Fibroblast of skin of right biceps (primary cell): ENCODE data around the gene TTC7B.
A peak's percentile ranks its signal among the peaks of the same experiment; 100 is the strongest.

Experiments used
- DNase-seq: peaks from one replicate; pipeline ENCODE4 v3.0.0-alpha.2; 2013

TTC7B gene

DNA sequence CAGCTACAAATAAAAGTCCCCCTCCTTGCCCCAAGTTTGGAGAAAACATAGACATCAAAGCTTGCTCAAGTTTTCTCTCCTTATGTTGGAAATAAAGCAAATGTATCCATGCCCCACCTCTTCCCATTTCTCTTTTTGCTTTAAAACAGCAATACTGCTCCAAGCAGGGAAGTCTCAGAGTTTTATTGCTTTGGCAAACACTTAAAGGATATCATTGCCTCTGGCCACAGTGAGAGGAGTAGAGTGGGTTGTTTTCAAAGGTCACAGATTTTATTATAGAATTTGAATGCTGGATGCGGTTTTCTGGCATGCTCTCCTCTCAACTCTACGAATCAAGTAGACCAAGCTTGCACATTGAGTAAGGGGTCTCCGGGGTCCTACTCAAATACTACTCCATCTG, 149.7 kb downstream of the TTC7B start:
- DNase-seq, result no peak

DNA sequence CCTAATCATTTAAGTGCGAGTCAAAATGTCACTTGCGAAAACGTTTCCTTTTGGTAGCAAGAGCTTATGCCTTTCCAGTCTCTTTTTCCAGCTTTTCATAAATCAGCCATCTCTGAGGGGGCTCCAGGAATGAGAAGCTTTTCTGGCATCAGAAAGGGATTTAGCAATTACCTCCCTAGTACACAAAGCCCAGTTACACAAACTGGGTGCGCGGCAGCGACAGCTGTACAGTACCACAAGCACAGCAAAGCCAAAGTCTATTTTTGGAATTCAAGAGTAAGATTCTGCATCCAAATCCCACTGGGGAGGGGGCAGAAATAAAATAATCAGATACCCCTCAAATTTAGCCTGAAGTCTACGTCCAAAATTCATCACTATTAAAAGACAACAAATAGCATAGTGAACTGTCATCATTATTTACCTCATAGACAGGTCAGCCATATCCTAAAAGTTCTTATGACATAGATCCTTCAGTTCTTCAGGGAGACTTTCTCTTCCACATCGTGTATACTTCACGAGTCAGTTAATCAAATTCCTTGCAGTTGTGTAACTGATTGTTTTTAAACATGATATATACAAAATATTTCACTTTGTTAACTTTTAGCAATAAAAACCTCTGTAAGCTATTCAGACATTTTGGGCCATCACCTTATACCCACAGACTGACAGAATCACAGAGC, 150.8 kb downstream of the TTC7B start:
- DNase-seq, result no peak

DNA sequence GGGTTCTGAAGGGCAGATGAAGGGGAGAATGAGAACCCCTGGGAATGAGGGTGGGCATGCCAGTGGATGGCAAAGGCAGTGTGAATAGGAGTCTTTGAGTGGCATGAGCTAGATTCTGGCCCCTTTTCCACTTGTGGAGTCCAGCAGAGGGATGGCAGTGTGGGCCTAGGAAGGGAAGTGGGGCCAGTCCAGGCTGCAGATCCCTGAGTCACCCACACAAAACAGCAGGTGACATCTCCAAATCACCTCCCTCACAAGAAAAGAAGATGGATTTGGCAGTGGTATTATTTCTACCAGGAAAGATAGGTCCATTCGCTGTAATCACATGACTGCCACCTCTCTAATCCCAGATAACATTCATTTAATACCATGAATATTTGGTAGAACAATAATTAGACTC, 151.3 kb downstream of the TTC7B start:
- no peak for DNase-seq

DNA sequence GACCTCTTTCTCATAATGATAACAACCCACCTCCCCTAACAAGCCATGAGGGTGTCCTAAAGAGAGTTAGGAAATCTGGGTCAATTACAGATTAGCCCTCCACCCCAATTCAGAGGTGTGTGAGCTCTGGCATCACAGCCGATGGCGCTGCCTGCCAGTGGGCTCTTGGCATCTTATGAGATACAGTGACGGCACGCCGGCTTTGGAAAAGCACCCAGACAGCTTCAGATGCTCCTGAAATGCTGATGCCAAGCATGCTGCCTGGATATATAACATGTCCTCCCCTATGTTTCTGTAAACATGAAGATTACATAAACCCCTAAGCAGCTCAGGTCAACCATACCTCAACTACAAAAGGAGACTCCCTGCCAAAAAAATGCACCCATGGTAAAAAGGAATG, 152.6 kb downstream of the TTC7B start:
- no peak for DNase-seq

DNA sequence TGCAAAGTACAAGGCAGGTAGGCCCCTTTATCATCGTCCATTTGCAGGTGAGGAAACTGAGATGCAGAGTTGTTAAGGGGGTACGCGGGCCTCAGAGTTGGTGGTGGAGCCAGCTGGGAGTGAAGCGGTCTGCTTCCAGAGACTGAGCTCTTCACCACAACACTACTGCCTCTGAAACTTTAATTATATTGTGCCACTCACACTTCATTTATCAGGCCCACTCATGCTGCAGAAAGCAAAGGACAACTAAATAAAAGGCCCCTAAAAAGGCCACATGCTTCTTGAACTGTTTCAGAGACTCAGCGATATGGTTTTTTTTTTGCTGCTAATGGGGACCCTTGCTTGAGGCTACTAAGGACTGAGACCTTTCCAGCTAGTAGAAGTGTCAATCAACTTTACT, 153.1 kb downstream of the TTC7B start:
- DNase-seq, result no peak

DNA sequence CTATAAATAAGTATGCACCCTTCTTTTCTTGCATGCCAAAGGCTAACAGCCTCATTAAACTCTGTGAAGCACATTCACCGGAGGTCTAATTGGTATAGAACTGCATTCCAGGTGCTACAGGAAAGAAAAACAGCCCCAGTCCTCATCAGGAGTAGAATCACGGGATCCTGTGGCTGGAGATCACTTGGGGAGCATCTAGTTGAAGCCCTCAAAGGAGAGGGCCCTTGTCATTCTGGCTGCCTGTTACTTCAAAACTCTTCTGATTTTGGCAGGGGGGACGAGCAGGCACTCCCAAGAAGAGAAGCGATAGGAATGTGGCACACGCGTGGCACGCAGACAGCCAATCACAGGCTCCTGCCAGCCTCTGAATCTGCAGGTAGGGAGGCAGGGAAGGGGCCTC, 154.4 kb downstream of the TTC7B start:
- DNase-seq, result no peak

DNA sequence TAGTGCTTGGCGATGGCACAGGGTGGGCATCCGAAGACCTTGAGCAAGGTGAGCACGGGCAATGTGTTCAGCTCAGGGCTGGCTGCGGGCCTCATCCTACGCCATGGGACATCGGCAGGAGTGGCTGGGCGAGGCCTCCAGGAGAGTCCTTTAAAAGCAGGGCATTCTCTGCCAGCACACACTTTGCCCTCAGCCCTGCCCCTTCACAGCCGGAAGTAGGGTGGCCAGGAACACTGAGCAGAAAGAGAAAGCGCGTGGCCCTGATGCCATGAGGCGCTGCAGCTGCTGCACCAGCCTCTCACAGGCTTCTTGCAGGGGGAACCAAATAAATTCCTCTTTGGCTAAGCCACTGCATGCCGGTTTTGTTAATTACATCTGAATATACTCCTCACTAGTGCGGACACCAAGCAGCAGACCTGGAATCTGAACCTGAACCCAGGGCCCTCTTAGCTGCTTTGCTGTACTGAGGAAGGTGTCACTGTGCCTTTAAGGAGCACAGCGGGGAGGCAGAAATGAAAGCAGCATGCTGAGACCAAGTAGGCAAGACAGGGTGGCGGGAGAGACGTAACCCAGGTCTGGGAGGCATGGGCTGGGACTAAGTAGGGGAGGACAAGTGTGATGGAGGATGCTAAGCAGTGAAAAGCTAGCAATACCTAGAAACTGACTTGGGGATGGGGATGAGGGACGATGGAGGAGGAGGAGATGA, 155.2 kb downstream of the TTC7B start:
- no peak for DNase-seq

DNA sequence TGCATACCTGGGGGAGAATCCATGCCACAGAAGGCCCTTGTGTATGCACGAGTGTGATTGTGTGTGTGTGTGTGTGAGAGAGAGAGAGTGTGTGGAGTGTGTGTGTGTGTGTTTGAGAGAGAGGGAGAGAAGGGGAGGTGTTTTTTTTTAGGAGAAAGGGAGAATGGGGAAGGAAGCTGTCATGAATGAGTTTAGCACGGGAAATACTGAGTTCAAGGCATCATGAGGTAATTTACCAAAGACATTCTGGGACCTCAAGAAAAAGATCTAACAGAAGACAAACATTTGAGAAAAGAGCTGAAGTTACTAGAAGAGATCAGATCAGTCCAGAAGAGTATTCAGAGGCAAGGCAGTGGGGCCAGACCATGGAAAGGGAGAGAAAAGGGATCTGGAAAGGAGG, 157.1 kb downstream of the TTC7B start:
- no peak for DNase-seq

DNA sequence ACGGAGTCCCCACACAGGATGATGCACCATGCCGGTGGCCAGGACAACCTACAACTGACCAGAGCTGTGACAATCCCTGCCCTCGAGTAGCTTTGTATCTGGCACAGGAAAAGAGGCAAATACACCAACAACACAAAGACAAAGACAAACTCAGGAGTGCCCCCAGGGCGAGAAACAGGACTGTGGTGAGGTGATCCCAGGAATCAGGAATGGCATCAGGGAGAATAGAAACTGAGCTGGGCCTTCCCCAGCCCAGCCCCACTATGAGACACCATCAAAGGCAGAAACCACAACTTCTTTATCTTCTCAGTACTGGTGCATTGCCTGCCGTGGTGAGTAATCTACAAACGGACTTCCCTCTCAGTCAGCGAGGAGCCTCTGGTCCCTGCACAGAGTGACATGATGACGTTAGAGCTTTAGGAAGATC, 157.7 kb downstream of the TTC7B start:
- DNase-seq, result peak; percentile 66

DNA sequence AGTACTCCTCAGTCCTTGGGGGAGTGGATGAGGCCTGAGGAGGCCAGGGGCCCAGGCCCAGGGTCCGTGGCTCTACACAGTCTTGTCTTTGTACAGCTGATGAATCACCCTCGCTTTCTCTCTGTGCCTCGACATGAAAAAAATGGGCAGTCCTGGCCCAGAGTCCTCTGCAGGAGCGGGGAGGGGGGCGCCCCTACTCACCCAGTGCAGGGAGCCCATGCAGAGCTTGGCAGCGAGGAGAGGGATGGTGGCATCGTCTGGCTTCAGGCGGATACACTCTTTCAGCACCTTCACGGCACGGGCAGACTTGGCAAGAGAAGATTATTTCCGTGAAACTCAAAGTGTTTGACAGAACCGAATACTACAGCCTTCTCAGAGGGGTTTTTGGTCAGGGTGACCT, 159.3 kb downstream of the TTC7B start:
- DNase-seq, result no peak

DNA sequence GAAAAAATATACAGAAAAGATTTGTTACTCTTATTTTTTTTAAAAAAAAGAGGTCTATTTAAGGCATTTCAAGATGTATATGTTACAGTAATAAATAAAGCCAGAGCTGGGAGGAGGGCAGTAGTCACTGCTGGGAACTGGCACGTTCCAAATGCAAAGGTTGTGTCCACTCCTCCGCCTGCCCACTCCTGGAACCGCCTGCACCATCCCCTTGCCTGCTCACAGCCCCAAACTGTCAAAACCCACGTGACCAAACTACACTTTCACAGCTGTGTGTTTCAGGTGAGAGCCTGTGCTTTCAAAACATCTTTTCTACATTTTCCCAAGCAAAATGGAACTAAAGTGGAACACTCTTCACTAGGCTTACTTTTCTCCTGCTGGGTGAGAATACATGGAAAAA, 160.4 kb downstream of the TTC7B start:
- DNase-seq, result no peak

DNA sequence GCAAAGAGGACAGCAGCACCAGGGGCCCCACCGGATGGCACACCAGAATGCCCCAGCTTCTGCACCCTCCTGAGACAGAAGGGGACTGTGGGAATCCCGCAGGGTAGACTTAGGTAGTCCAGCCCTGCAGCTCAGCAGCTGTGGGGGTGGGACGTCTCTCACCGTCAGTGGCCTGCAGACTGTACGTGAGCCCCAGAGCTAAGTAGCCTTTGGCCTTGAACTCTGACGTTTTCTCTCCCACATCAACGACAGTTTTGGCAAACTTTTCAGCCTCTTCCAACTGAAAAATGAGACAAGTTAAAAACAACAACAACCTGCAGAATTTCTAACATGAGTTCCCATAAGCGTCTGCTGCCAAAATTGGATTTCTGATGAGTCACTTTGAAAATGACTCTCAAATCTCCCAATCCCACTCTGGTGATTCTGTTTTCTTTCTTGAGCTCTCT, 161.4 kb downstream of the TTC7B start:
- DNase-seq, result peak; percentile 18

DNA sequence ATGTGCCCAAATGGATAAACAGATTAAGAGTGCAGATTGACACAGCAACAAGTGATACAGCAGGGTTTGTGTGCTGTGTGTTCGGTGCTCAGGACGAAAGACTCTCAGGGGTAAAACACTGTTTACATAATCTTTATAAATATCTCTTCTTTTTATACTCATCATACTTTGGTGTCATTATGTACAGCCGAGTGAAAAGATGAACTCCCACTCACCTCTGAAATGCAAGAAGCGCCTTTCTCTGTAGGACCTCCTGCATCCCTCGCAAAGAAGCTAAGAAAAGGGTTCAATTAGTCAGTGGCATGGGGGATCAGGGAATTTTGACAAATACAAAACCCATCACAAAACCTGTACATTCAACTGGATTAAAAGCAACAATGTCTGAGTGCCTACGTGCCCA, 163.6 kb downstream of the TTC7B start:
- DNase-seq, result no peak

DNA sequence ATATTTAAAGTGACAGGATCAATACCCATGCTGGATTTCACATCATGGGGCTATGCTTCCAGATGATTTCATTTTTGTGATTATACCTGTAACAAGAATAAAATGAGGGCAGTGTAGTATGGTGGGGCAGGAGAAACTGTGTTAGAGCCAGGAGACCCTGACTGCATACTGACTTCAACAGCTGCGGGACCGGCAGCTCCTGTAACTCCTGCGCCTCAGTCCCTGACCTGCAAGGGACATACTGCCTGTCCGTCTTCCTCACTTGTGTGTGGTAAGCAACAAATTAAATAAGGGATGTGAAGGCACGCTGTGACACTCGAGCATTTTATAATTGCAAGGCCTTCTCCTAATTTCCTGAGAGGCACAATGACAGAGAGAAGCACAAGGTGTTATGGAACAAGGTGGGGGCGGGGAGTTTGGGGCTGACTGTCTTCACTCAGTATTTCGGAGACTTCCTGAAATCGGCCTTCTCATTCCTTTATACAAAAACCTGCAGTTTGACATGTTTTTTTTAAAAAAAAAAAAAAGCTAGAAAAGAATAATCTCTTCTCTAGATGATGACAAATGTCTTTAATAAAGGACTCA, 164.2 kb downstream of the TTC7B start:
- DNase-seq, result no peak

DNA sequence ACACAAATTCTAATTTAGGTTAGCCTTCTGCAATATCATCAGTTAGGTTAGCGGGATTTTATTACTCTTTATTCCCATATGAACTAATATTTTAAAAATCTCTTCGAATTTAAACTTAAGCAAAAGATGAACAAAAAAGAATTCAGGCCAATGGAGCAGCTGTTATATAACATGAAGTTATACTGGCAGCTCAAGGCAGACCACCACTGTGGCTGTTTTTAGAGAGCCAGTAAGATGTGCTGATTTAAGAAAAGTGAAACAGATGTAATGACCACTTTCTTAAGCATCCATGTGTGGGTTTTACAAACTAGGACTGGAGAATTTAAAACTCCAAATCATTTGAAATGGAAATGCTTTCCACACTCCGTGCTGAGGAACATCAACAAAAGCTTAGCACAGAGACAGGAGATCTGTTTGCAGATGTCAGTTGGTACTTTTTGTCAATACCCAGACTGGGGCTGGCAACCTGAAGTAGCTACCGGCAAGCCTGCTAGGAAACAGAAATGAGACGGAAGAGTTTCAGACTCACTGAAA, 164.9 kb downstream of the TTC7B start:
- no peak for DNase-seq

DNA sequence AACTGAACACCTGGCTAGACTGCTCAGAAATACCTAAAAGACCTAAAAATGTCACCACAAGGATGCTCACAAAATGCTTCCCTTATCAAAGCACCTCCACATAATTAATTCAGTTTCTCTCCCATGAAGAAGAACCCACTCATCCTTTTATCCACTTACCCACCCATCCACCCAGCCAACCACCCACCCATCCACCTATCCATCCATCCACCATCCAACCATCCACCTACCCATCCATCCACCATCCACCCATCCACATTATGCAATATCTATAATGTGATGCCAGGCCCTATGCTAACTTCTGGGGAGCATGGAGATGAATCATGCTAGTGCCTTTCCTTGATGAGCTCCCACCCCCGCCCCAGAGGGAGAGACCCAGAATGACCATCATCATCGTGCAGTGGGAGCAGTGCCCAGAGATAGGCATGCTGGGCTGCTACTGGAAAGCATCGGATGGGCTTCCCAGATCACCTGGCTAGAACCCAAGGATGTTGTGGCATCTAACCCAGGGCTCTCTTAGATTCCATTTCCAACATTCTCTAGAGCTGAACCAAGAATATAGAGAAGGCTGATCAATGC, 166.6 kb downstream of the TTC7B start:
- DNase-seq, result no peak

DNA sequence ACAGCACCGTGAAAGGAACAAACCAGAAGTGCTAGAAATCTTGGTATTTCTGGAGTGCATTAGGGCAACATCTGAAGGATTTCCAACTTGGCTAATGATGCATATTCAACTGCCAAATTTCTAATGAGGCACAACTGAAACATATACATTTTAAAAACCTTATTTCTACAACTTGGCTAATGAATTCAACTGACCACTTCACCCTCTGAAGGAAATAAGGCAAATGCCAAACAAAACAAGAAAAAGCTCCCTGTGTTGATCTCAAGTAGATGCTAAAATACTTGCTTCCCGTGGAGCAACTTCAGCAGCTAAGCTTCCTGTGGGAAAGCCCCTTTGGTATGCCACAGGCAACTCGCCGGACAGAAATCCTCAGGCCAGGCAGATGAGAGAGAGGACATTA, 167.1 kb downstream of the TTC7B start:
- DNase-seq, result no peak

DNA sequence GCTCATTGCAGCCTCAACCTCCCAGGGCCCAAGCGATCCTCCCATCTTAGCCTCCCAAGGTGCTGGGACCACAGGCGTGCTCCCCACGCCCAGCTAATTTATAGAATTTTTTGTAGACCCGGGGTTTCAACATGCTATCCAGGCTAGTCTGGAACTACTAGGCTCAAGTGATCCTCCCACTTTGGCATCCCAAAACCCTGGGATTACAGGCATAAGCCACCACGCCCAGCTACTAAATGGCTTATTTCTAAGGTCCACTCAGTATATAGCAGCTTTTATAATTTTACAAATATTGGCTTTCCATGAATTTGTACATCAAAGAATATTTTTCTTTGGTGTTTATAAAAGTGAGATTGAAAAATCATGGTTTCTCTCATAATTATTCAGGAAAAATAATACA, 167.8 kb downstream of the TTC7B start:
- no peak for DNase-seq

DNA sequence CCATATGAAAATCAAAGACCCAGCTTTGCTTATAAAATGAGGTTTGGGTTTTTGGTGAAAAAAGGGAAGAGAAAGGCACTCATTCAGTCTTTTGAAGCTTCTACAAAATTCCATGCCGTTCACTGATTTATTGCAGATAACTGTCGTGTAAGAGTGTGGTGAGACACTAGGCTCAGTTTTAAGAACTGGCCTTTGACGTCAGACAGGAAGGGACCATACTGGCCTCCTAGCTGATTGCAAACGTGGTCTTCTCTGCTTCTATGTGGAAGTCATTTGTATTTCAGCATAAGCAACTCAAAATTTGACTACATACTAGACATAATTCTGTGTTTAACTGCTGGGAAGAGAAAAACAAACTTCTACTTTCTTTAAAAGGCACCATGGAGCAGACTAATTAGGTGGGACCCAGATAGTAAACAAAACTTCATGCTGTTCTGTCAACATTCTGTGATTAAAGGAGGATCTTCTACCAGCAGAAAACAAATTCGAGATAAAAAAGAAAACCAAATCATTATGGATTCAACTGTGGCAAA, 168.7 kb downstream of the TTC7B start:
- DNase-seq, result no peak

DNA sequence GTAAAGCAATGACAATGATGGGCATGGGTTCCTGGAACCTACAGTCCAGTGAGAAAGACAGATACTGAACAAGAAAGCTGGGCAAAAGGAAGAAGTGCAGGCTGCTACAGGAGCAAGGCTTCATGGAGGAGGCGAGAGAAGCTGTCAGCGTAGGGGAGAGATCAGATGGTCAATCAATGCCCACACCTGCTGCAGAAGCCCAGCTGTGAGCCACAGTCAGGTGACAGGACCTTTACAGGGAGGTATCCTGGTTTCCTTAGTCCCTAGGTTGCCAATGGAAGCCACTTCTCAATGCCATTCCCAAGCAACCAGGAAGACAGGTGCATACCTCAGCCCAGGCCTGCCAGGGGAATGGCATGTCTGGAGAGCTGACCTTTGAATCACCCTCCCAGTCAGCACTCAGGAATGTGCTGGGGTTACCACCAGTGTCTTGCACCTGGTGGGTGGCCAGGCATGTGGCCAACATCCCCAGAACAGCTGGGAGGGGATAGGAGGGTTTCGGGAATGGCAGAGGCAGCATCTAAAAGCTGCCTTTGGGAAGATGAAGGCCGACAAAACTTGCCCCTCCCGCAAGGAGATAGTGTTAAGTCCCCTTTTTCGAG, 170.3 kb downstream of the TTC7B start:
- DNase-seq, result peak; percentile 20

DNA sequence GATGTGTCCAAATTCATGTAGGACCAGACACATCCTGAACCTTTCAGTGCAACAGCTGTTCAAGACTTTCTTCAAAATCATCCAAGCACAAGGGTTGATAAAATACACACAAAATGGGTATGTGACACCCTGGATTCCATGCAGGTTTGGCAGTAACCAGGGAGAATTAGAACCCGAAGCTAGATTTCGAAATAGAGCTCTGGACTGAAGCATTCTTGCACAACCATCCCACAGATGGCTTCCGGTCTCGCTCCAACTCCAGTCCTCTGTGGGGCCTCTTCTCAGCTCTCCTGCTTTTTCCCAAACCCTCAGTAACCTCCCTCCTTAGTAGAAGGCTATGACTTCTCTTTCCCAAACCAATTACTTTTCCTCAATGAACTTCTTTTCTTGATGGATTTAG, 171.3 kb downstream of the TTC7B start:
- peak; percentile 43 for DNase-seq

DNA sequence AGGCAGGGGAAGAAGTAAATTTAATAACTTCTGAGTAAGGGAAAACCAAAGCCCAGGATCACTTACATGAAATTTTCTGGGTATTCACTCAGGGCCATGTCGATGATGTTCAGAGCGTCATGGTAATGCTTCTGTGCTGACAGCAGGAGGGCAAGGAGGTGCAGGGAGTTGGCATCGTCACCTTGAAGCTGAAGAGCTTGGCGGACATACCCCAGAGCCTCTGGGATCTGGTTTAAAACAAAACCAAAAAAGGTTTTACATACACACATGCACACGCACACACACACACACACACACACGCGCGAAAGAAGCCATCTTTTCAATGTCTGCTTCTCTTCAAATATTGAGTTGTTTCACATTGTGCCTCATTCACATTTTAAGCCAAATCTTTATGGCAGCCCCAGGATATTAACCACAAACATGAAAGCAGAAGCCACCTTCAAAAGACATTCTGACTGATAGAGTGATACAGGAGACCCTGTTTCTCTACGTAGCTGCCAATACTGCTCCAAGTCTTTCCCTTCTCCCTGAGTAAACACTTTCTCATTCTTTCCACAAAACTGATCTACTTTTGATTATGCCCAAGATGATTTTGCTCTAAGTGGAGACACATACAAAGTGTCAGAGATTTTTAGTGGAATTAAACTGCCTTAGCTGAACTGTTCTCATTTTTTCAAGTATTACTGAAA, 172.1 kb downstream of the TTC7B start:
- DNase-seq, result no peak
